Astrocyte of the cerebellum (primary cell): ENCODE data around the gene PXDN.

Source experiments
- DNase-seq: peaks from one replicate; pipeline ENCODE4 v3.0.0-alpha.2; 2011; ENCODE audit warnings: low read depth
- H3K4me3 ChIP-seq: 2 replicates; pipeline ENCODE4 v1.5.1; 2011; ENCODE audit warnings: mild to moderate bottlenecking, low read depth, low read length, moderate library complexity
- CTCF ChIP-seq: IDR thresholded peaks from 2 replicates; pipeline ENCODE4 v1.5.1; 2012; ENCODE audit warnings: low read length, low read depth, moderate library complexity, mild to moderate bottlenecking; ENCODE audit errors: missing control alignments
- in situ Hi-C: cut with HindIII; loops from 2 replicates; pipeline ENCODE4 v1.10.0; 2017; ENCODE audit warnings: low sequenced_read_pairs

Gene PXDN

DNA sequence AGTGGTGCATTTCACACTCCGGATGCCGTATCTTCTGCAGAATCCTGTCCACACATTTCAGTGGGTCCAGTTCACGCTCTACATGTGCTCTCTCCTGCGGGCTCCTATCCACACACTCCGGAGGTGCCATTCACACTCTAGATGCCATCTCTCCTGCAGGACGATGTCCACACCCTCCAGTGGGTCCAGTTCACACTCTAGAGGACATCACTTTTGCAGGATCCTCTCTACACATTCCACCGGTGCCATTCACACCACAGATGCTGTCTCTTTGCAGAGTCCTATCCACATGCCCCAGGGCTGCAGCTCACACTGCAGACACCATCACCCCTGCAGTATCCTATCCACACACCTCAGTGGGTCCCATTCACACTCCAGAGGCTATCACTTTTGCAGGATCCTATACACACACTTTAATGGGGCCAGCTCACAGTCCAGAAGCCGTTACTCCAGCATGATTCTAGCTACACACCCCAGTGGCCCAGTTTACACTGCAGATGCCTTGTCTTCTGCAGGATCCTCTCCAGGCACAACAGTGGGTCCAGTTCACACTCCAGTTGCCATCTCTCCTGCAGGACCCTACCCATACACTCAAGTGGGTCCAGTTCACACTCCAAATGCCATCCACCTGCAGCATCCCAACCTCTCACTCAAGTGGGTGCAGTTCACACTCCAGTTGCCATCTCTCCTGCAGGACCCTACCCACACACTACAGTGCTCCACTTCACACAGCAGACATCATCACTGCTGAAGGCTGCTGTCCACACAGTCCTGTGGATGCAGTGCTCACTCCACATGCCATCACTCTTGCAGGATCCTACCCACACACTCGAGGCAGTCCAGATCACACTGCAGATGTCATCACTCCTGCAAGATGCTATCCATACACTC, 2.1 kb upstream of the PXDN start:
- no peak for TF ChIP-seq CTCF
- in situ Hi-C loops, result no loop called here
- no peak for DNase-seq
- no peak overlapping the region for H3K4me3 ChIP-seq

DNA sequence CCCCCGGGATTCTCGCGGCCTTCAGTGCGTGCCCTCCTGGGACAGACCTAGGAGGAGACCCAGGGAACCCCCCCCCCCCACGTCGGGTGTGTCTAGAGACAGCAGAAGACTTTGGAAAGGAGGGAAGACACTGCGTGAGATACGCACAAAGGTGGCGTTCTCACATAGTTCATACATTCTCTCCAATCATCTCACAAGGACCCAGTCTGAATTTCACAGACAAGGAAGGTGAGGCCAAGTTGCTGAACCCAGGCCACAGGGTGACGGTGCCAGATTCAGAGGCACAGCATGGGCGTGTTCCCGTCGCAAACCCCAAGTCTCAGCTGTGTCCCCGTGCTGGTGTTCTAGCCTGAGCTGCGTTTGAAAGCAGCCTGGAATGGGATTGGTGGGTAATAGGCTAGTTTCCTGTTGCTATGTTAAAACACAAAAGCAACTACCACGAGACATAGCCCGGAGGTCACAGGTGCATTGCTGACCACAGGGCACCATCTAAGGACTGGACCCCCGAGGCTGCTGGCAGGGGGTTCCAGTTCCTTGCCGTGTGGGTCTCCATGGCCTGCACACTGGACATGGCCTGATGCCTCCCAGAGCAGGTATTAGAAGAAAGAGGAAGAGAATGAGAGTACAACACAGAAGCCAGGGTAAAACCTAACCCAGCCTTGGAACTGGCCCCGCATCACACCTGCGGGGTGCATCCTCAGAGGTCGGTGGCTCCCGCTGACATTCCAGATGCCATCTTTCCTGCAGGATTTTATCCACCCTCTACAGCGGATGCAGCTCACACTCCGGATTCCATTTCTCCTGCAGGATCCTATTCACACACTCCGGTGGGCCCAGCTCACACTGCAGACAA, 1.1 kb upstream of the PXDN start:
- no peak for TF ChIP-seq CTCF
- in situ Hi-C loops, result no loop called here
- no peak for DNase-seq
- peak overlapping the region; percentile 78 for H3K4me3 ChIP-seq

DNA sequence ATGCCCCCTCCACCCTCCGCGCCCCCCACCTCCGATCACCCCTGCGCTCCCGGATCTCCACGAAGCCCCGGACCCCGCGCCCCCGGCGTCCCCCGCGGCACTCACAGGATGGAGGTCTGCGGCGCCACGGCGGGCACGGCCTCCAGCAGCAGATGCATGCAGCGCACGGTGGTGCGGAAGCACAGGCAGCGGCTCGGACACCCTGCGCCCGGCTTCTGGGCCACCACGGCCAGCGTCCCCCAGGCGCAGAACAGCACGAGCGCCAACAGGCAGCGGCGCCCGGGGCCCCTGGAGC, 217 bp downstream of the PXDN start:
- no peak for DNase-seq
- peak overlapping the region; percentile 78 for H3K4me3 ChIP-seq
- TF ChIP-seq CTCF, result no peak
- in situ Hi-C loops, result loop anchor here (5.0 kb wide), 1 partner anchor 152 kb away; no protein-coding TSS in a partner anchor

DNA sequence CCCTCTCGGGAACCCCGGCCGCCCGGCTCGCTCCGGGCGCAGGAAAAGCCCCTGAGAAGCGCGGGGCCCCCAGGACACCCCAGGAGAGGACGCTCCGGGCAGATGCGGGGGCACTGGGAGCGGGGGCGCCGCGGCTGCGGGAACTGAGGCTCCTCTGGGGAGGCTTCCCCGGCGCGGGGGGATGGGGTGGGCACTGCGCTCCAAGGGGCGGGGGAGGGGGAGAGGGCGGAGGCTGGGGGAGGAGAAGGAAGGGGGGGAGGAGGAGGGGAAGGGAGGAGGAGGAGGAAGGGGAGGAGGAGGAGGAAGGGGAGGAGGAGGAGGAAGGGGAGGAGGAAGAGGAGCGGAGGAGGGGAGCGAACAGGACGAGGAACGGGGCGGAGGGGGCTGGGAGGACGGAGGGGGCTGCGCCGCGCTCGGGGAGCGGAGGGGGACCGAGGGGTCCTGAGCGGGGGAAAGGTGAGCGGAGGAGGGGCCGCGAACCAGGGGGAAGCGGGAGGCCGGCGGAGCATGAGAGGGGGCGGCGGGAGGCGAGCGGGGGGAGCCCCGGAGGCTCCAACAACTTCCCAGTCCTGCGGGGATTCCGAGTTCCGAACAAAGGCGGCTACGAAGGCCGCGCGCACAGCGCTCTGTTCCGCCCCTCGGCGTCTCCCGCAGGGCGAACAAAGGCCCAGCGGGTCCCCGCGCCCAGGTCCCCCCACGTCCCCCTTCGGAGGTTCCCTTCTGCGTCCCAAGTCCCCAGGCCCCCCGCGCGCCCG, 742 bp downstream of the PXDN start:
- in situ Hi-C loops, result loop anchor here (5.0 kb wide), 1 partner anchor 151 kb away; no protein-coding TSS in a partner anchor
- H3K4me3 ChIP-seq, result peak overlapping the region; percentile 78
- TF ChIP-seq CTCF, result no peak
- DNase-seq, result no peak

GRCh38 chr2:1742681-1743395, 1.5 kb downstream of the PXDN start:
- peak; percentile 71 for TF ChIP-seq CTCF
- in situ Hi-C loops, result loop anchor here (5.0 kb wide), 1 partner anchor 151 kb away; no protein-coding TSS in a partner anchor
- DNase-seq, result peak; percentile 89
- peak overlapping the region; percentile 78 for H3K4me3 ChIP-seq

DNA sequence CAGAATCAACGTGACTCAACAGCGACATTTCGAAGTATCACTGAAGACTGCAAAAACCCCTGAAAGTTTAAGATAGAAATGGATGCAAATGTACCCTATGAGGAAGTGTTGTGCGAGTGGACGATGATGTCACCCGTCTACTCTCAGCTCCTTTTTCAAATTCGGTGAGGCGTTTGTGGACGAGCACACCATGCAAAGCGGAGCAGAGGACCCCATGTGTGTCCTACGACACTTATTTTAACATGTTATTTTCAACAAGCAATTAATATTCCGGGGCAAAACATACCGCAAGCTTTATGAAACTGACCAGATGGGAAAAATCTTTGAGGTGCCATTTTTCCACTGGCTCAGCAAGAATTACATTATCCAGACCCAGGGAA, 2.0 kb downstream of the PXDN start:
- DNase-seq, result no peak
- peak overlapping the region; percentile 78 for H3K4me3 ChIP-seq
- no peak for TF ChIP-seq CTCF
- in situ Hi-C loops, result loop anchor here (5.0 kb wide), 1 partner anchor 150 kb away; no protein-coding TSS in a partner anchor
